ENCODE data around the gene MAP3K2.

Gene MAP3K2

DNA sequence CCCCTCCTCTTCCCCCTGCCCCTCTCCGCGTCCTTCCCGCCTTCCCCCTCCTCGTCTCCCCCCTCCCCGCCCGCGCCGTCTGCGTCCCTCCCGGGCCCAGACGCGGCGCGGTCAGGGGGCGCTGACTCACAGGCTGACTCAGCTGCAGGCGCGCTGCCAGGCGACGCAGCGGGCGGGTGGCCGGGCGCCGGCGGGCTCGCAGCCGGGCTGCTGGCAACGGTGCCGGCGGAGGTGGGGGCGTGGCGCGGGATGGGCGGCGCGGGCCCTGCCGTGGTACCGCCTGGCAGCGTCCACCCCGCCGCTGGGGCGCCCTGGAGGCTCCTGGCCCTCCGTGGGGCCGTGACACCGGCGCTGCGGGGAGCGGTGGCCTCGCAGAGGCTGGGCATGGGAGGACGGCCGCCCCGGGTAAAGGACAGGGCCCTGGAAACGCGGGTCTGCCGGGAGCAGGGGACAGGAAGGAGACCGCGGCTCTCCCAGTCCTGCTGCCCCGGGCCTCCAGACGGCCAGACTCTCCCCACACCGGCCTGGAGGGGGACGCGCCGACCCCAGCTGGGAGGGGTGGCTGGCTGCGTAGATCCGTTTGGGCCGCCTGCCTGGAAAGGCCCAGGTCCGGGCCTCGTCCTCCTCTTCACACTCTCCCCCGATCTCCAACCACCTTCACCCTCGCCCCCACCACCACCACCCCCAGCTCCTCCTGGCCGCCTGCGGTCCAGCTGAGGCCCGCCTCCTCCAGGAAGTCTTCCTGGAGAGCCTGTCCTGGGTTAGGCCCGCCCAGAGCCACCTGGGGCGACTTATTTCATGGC lies 20.4 kb upstream of the MAP3K2 start:
- TF ChIP-seq, protein P1, sequence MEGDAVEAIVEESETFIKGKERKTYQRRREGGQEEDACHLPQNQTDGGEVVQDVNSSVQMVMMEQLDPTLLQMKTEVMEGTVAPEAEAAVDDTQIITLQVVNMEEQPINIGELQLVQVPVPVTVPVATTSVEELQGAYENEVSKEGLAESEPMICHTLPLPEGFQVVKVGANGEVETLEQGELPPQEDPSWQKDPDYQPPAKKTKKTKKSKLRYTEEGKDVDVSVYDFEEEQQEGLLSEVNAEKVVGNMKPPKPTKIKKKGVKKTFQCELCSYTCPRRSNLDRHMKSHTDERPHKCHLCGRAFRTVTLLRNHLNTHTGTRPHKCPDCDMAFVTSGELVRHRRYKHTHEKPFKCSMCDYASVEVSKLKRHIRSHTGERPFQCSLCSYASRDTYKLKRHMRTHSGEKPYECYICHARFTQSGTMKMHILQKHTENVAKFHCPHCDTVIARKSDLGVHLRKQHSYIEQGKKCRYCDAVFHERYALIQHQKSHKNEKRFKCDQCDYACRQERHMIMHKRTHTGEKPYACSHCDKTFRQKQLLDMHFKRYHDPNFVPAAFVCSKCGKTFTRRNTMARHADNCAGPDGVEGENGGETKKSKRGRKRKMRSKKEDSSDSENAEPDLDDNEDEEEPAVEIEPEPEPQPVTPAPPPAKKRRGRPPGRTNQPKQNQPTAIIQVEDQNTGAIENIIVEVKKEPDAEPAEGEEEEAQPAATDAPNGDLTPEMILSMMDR (IDR thresholded peaks at IDR 0.05; ENCODE audit: extremely low read depth, missing control alignments), result no peak
- peak; percentile 90 for DNase-seq (ENCODE audit: low spot score)

DNA sequence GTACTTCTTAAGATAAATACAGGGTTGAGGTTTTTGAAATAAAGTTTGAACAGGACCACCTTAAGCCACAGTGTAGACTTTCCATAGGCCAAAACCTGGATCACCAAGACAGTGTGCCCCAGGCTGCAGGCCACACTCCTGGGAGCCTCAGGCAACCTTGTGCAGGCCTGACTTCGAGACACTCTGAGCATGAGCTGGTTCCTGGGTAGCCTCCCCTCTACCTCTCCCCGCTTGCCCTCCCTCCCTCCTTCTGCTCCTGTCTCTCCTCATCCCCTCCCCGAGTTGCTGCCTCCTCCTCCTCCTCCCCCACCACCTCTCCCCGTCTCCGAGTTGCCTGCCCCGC lies 19.9 kb upstream of the MAP3K2 start:
- TF ChIP-seq, protein P1 (IDR thresholded peaks at IDR 0.05; ENCODE audit: extremely low read depth, missing control alignments), result no peak
- no peak for DNase-seq (ENCODE audit: low spot score)

DNA sequence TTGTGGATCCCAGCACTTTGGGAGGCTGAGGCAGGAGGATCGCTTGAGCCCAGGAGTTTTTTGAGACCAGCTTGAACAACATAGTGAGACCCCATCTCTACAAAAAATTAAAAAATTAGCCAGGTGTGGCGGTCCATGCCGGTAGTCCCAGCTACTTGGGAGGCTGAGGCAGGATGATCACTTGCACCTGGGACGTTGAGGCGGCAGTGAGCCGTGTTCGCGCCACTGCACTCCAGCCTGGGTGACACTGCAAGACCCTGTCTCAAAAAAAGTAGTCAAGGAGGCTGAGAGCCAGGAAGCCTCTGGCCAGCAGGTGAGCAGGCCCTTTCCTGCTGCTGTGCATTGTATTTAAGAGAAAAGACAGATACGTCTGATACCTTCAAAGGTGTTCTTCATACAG lies 19.3 kb upstream of the MAP3K2 start:
- no peak for DNase-seq (ENCODE audit: low spot score)
- TF ChIP-seq, protein P1 (IDR thresholded peaks at IDR 0.05; ENCODE audit: extremely low read depth, missing control alignments), result no peak

DNA sequence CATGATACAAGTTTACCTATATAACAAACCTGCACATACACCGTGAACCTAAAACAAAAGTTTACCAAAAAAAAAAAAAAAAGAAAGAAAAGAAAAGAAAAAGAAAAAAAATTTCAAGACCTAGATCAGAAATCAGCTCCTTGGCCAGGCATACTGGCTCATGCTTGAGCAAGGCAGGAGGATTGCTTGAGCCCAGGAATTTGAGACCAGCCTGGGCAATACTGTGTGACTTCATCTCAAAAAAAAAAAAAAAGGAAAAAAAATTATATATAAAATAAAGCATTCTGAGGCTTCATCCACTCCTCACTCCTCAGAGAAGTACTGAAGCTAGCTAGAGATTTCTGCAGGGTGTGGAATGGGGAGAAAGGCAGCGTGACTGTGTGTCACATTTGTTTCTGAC lies 18.7 kb upstream of the MAP3K2 start:
- no peak for DNase-seq (ENCODE audit: low spot score)
- TF ChIP-seq, protein P1 (IDR thresholded peaks at IDR 0.05; ENCODE audit: extremely low read depth, missing control alignments), result no peak

DNA sequence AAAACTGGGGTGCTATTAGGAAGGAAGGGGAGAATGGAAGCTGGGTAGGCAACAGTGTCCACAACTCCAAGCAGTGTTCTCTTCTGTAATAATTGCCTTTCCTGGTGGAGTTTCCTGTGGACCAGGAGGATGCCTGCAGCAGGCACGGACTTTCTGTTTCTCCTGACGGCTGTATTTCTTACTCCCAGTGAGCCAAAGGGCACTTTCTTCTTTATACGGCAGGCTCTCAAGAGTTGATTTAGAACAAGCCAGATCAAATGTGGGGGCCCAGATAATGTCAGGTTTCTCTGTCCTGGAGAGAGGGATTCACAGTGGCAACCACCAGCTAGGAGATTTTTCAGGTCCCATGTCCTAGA lies 17.5 kb upstream of the MAP3K2 start:
- no peak for DNase-seq (ENCODE audit: low spot score)
- TF ChIP-seq, protein P1 (IDR thresholded peaks at IDR 0.05; ENCODE audit: extremely low read depth, missing control alignments), result no peak

DNA sequence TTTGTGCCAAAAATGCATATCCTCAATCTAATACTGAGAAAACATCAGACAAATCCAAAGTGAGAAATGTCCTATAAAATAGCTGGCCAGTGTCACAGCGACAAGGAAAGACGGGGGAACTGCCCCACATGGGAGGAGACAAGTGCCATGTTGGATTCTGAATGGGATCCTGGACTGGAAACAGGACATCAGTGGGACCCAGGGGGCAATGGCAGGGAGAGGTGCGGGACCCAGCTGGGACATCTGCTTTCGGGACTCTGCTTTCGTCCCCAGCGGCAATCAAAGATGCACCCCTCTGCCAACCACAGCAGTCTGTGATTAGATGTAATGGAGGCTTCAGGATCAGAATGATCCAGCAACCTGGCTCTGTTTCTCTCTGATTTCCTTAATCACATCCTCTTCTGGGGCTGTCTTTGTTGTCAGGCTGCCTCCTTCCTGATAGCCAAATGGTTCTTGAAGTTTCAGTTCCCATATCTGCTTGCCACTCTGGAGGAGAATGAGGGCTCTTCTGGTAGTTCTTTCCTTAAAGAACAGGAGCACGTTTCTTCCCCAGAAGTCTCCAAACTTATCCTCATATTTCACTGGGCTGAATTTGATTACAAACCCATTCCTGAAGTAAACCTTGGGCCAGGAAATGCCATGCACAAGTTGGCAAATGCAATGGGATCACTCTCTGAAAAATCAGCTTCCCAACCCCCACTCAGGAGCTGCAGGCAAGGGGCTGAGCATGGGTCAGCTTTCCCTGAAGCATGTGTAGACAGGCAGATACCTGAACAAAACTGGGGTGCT lies 16.9 kb upstream of the MAP3K2 start:
- TF ChIP-seq, protein P1 (IDR thresholded peaks at IDR 0.05; ENCODE audit: extremely low read depth, missing control alignments), result no peak
- DNase-seq (ENCODE audit: low spot score), result no peak

DNA sequence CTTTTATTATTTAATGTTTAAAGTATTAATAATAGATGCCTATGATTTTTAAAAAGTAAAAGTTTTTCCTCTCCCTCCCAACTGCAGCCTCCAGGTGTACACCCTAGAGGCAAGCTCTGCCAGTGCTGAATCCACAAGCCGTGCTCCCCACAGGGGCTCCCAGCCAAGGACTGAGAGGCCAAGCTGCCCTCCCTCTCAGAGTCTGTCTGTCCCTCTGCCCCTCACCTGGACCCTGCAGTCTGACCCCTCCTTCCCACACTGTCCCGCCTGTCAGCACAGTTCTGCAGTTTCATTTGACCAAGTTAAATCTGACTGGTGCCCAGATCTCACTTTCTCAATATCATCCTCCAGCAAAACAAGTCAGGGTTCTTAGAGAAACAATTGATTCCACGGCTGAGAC lies 15.7 kb upstream of the MAP3K2 start:
- TF ChIP-seq, protein P1 (IDR thresholded peaks at IDR 0.05; ENCODE audit: extremely low read depth, missing control alignments), result no peak
- DNase-seq (ENCODE audit: low spot score), result no peak
